GM23338 (cell line): ENCODE measurements around the gene SIMC1. TPM values are rescaled to one million over a fixed set of nuclear protein-coding genes. Genes with fewer than 3 reads are reported as not detected.

Experiments
- ATAC-seq: fragments of 200-7000 bp; cut with Tn5 transposase; 3 replicates; pipeline ENCODE4 v1.9.1; 2020
- DNase-seq: peaks from one replicate; pipeline ENCODE4 v3.0.0-alpha.2; 2015; ENCODE audit warnings: low spot score
- H2AFZ ChIP-seq: fragments of 200-600 bp; sonication (generic); 2 replicates; pipeline ENCODE4 v1.8.0; 2016; ENCODE audit warnings: antibody characterized with exemption, mild to moderate bottlenecking, moderate library complexity
- H3F3A ChIP-seq: fragments of 200-600 bp; sonication (generic); replicated peaks from 2 replicates; pipeline ENCODE4 v1.8.0; 2017; ENCODE audit warnings: antibody characterized with exemption, mixed run types, low read depth
- H3K27ac ChIP-seq: fragments of 200-600 bp; sonication (generic); 2 replicates; pipeline ENCODE4 v1.6.1; 2016; ENCODE audit warnings: low read depth
- H3K27me3 ChIP-seq: fragments of 200-600 bp; sonication (generic); 2 replicates; pipeline ENCODE4 v1.8.0; 2016; ENCODE audit warnings: mild to moderate bottlenecking, mixed run types, moderate library complexity; ENCODE audit not compliant: insufficient read depth
- H3K36me3 ChIP-seq: fragments of 200-600 bp; sonication (generic); 2 replicates; pipeline ENCODE4 v1.8.0; 2016; ENCODE audit warnings: mild to moderate bottlenecking; ENCODE audit not compliant: insufficient read depth
- H3K4me1 ChIP-seq: fragments of 200-600 bp; sonication (generic); 2 replicates; pipeline ENCODE4 v1.8.0; 2016; ENCODE audit warnings: mild to moderate bottlenecking, moderate library complexity; ENCODE audit not compliant: insufficient read depth
- H3K4me2 ChIP-seq: fragments of 200-600 bp; sonication (generic); 2 replicates; pipeline ENCODE4 v1.7.1; 2017; ENCODE audit warnings: mixed run types
- H3K4me3 ChIP-seq: fragments of 200-600 bp; sonication (generic); 2 replicates; pipeline ENCODE4 v1.6.1; 2016; ENCODE audit warnings: mixed run types
- H3K79me2 ChIP-seq: fragments of 200-600 bp; sonication (generic); replicated peaks from 2 replicates; pipeline ENCODE4 v1.8.0; 2017; ENCODE audit warnings: mild to moderate bottlenecking; ENCODE audit not compliant: insufficient read depth
- H3K9me2 ChIP-seq: fragments of 200-600 bp; sonication (generic); 2 replicates; pipeline ENCODE4 v1.8.0; 2017; ENCODE audit not compliant: insufficient read depth
- H4K20me1 ChIP-seq: fragments of 200-600 bp; sonication (generic); replicated peaks from 2 replicates; pipeline ENCODE4 v1.8.0; 2017; ENCODE audit warnings: mild to moderate bottlenecking; ENCODE audit not compliant: insufficient read depth
- H3K27ac Mint-ChIP-seq: 2 replicates; pipeline ENCODE4 v1.8.0; 2020; ENCODE audit warnings: inconsistent platforms, mild to moderate bottlenecking, moderate library complexity, mixed read lengths
- H3K27me3 Mint-ChIP-seq: 3 replicates; pipeline ENCODE4 v1.8.0; 2022; ENCODE audit warnings: low read depth, mild to moderate bottlenecking, moderate library complexity, mixed read lengths, inconsistent platforms; ENCODE audit not compliant: insufficient read depth, poor library complexity
- H3K36me3 Mint-ChIP-seq: 3 replicates; pipeline ENCODE4 v1.8.0; 2021; ENCODE audit warnings: low read depth, mild to moderate bottlenecking, inconsistent platforms, moderate library complexity, mixed read lengths
- H3K4me1 Mint-ChIP-seq: 3 replicates; pipeline ENCODE4 v1.8.0; 2020; ENCODE audit warnings: mild to moderate bottlenecking, inconsistent platforms, mixed read lengths
- H3K4me3 Mint-ChIP-seq: 3 replicates; pipeline ENCODE4 v1.8.0; 2021; ENCODE audit warnings: moderate library complexity, mild to moderate bottlenecking, inconsistent platforms, mixed read lengths
- H3K9me3 Mint-ChIP-seq: 3 replicates; pipeline ENCODE4 v1.8.0; 2020; ENCODE audit warnings: moderate library complexity, mild to moderate bottlenecking, inconsistent platforms, mixed read lengths
- CREB1 ChIP-seq: fragments of 250-450 bp; sonication (Bioruptor Pico); IDR thresholded peaks from 2 replicates; pipeline ENCODE4 v1.5.0; 2020; ENCODE audit warnings: low read depth, mild to moderate bottlenecking, moderate library complexity
- EZH2 ChIP-seq: fragments of 200-600 bp; sonication (generic); IDR thresholded peaks from one replicate; pipeline ENCODE4 v1.8.0; 2017; ENCODE audit warnings: antibody characterized with exemption, mild to moderate bottlenecking, low read depth; ENCODE audit not compliant: unreplicated experiment
- EZH2phosphoT487 ChIP-seq: fragments of 200-600 bp; sonication (generic); IDR thresholded peaks from one replicate; pipeline ENCODE4 v1.8.1; 2018; ENCODE audit warnings: antibody characterized with exemption; ENCODE audit not compliant: unreplicated experiment
- NANOG ChIP-seq: IDR thresholded peaks from 2 replicates; pipeline ENCODE4 v1.6.1; 2016; ENCODE audit warnings: antibody characterized with exemption, borderline replicate concordance
- REST ChIP-seq: IDR thresholded peaks from one replicate; pipeline ENCODE4 v1.6.1; 2018; ENCODE audit warnings: antibody characterized with exemption; ENCODE audit not compliant: unreplicated experiment
- STAT1 ChIP-seq: IDR thresholded peaks from one replicate; pipeline ENCODE4 v1.6.1; 2016; ENCODE audit warnings: antibody characterized with exemption; ENCODE audit not compliant: unreplicated experiment
- ZNF114 ChIP-seq: fragments of 250-450 bp; sonication (Bioruptor Pico); IDR thresholded peaks from 2 replicates; pipeline ENCODE4 v1.5.0; 2020; ENCODE audit warnings: mild to moderate bottlenecking, moderate library complexity
- ZNF331 ChIP-seq: fragments of 250-450 bp; sonication (Bioruptor Pico); IDR thresholded peaks from 2 replicates; pipeline ENCODE4 v1.5.0; 2020; ENCODE audit warnings: low read depth, mild to moderate bottlenecking, moderate library complexity
- ZNF462 ChIP-seq: fragments of 250-450 bp; sonication (Bioruptor Pico); IDR thresholded peaks from 2 replicates; pipeline ENCODE4 v1.5.0; 2020; ENCODE audit warnings: mild to moderate bottlenecking, moderate library complexity
- polyA plus RNA-seq: library from polyadenylated mRNA; unstranded; fragments of >200 nt; fragmentation: Nextera tagmentation; extraction: Ambion mirVana; gene quantifications from 2 replicates; pipeline ENCODE4 v1.2.1, GENCODE V29; 2016
- total RNA-seq: library from RNA; depleted of rRNA; stranded (reverse); fragments of >200 nt; shearing (Covaris generic); gene quantifications from 2 replicates; pipeline ENCODE4 v1.2.3, GENCODE V29; 2014
- TF ChIP-seq, protein P1 (sequence below), 2 experiments: fragments of 200-600 bp in 1 of 2; sonication (generic) in 1 of 2; conservative IDR thresholded peaks; 2 replicates each; pipeline versions ENCODE4 v1.5.1 to v1.6.1; 2016 to 2017; ENCODE audit warnings: antibody characterized with exemption in 2 of 2, low read depth in 2 of 2, mild to moderate bottlenecking in 2 of 2, moderate library complexity in 1 of 2
- TF ChIP-seq, protein P2 (sequence below): IDR thresholded peaks from 2 replicates; pipeline ENCODE4 v1.6.1; 2016; ENCODE audit warnings: antibody characterized with exemption

Gene SIMC1
- total and polyA plus RNA-seq, 2 experiments from 2014 or later: 9.4 to 14.6 TPM

DNA sequence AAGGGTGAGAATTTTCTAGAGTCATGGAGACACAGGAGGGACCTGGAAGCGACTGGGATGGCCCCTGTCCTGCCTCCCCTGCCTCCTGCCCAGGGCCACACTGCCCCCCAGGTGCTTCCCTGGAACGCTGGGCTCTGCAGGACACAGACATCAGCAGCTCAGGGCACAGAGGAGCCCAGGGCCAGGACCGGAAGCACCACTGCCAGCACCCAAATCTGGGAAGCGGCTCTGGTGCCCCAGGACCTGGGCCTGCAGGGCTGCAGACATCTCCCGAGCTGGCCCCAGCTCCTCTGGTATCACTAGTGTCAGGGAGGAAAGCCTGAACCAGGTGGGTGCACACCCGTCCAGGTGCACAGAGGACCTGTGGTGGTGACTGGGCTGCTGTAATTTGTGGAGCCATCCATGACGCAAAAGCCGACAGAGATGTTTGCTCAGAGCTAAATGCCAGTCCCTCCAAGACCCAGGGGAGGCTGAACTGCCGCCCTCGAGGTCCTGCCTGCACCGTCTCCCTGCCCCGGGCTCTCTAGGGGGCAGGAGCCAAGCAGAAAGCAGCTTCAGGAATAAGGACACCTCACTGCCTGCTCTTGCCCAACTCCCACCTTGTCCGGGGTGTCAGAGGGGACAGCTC is 46.0 kb upstream of the SIMC1 start:
- Histone ChIP-seq H3K36me3 (no peaks in the 10 kb centered on the region), H3K27ac (no peak overlapping the region), H3K27me3 (peaks cover 30% of the 10 kb centered on the region), H3K9me2 (no peaks in the 10 kb centered on the region), H3F3A (no peaks in the 10 kb centered on the region), H3K4me3 (no peak overlapping the region), H3K4me1 (no peaks in the 10 kb centered on the region), H2AFZ (no peak overlapping the region), H3K4me2 (no peak overlapping the region), H3K79me2 (no peaks in the 10 kb centered on the region), H4K20me1 (no peaks in the 10 kb centered on the region)
- DNase-seq: no peak
- Mint-ChIP-seq H3K27me3 (peaks cover 22% of the 10 kb centered on the region), H3K4me3 (no peak overlapping the region), H3K9me3 (no peaks in the 10 kb centered on the region), H3K36me3 (no peaks in the 10 kb centered on the region), H3K4me1 (peaks cover 6% of the 10 kb centered on the region; the same call in 2 of the 3 replicates), H3K27ac (no peak overlapping the region)
- TF ChIP-seq REST (no peak), STAT1 (no peak), ZNF114 (CRISPR knock-in tag) (no peak), NANOG (no peak), ZNF331 (no peak), CREB1 (no peak), EZH2 (no peak), ZNF462 (no peak), EZH2phosphoT487 (no peak)
- TF ChIP-seq, protein P1, sequence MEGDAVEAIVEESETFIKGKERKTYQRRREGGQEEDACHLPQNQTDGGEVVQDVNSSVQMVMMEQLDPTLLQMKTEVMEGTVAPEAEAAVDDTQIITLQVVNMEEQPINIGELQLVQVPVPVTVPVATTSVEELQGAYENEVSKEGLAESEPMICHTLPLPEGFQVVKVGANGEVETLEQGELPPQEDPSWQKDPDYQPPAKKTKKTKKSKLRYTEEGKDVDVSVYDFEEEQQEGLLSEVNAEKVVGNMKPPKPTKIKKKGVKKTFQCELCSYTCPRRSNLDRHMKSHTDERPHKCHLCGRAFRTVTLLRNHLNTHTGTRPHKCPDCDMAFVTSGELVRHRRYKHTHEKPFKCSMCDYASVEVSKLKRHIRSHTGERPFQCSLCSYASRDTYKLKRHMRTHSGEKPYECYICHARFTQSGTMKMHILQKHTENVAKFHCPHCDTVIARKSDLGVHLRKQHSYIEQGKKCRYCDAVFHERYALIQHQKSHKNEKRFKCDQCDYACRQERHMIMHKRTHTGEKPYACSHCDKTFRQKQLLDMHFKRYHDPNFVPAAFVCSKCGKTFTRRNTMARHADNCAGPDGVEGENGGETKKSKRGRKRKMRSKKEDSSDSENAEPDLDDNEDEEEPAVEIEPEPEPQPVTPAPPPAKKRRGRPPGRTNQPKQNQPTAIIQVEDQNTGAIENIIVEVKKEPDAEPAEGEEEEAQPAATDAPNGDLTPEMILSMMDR (conservative IDR thresholded peaks at IDR 0.05; ENCODE audit: low read depth in 2 of 2): no peak
- TF ChIP-seq, protein P2, sequence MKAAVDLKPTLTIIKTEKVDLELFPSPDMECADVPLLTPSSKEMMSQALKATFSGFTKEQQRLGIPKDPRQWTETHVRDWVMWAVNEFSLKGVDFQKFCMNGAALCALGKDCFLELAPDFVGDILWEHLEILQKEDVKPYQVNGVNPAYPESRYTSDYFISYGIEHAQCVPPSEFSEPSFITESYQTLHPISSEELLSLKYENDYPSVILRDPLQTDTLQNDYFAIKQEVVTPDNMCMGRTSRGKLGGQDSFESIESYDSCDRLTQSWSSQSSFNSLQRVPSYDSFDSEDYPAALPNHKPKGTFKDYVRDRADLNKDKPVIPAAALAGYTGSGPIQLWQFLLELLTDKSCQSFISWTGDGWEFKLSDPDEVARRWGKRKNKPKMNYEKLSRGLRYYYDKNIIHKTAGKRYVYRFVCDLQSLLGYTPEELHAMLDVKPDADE: no peak
- ATAC-seq: no peak
